ENCODE results near the gene TMPRSS3.

The TMPRSS3 gene

DNA sequence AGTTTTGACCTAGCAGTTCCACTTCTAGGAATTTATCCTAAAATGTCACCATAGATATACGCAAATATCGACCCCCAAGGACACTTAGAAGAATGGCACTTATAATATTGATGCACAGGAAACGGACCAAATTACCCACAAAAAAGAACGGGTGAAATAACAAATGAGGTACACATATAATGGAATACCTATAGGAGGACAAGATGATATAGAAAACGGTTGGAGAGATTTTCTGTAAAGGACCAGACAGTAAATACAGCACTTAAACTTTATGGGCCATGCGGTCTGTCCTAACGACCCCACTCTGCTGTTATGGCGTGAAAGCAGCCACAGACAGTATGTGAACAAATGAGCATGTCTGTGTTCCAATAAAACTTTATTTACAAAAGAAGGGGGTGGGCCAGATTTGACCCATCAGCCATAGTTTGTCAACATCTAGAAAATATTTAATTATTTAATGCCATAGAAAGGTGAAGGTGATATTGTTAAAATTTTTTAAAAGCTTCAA lies 2.4 kb downstream of the TMPRSS3 start:
- H3K4me3 ChIP-seq (ENCODE audit: low read depth, low read length): no peak overlapping the region
- TF ChIP-seq, protein P1, sequence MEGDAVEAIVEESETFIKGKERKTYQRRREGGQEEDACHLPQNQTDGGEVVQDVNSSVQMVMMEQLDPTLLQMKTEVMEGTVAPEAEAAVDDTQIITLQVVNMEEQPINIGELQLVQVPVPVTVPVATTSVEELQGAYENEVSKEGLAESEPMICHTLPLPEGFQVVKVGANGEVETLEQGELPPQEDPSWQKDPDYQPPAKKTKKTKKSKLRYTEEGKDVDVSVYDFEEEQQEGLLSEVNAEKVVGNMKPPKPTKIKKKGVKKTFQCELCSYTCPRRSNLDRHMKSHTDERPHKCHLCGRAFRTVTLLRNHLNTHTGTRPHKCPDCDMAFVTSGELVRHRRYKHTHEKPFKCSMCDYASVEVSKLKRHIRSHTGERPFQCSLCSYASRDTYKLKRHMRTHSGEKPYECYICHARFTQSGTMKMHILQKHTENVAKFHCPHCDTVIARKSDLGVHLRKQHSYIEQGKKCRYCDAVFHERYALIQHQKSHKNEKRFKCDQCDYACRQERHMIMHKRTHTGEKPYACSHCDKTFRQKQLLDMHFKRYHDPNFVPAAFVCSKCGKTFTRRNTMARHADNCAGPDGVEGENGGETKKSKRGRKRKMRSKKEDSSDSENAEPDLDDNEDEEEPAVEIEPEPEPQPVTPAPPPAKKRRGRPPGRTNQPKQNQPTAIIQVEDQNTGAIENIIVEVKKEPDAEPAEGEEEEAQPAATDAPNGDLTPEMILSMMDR (IDR thresholded peaks at IDR 0.05; ENCODE audit: low read depth, low read length): no peak

DNA sequence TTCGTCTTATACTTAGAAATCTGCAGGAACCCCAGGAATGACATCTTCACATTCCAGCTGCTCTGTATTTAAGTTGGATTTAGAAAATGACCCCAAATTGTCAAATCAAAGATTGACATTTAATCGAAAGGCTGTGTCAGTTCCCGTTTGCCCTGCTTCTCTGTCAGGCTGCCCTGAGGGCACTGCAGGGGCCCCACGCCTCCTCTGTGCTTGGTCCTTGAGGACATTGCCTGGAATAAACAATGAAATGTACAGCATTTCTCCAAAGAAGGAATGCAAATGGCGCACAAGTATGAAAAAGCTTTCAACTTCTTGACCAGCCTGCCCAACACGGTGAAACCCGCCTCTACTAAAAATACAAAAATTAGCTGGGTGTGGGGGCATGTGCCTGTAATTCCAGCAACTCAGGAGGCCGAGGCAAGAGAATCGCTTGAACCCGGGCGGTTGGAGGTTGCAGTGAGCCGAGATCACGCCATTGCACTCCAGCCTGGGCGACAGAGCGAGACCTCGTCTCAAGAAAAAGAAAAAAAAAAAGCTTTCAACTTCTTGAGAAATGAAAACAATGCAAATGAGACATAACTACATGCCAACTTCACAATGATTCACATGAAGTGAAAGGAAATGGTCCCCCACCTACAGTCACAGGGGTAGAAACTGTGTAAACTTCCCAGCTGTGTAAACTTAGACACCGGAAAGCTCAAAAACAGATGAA lies 3.0 kb downstream of the TMPRSS3 start:
- TF ChIP-seq, protein P1 (IDR thresholded peaks at IDR 0.05; ENCODE audit: low read depth, low read length): no peak
- H3K4me3 ChIP-seq (ENCODE audit: low read depth, low read length): no peak overlapping the region

DNA sequence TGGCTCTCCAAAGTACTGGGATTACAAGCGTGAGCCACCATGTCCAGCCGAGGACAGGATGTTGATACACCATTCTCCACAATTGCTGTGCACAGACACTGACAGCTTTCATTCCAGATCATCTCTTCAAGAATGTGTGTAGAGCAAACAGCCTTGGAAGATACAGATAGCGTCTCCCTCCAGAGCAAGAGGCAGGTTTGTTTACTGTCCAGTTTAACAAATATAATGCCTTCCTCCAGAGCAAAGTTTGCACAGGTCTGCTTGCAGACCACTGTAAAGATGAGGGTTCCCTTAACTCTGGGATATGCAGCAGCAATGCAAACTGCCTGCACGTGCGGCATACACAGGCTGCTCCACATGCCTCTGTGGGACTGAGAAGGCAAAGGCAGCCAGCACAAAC lies 4.6 kb downstream of the TMPRSS3 start:
- no peak overlapping the region for H3K4me3 ChIP-seq (ENCODE audit: low read depth, low read length)
- TF ChIP-seq, protein P1 (IDR thresholded peaks at IDR 0.05; ENCODE audit: low read depth, low read length): no peak

DNA sequence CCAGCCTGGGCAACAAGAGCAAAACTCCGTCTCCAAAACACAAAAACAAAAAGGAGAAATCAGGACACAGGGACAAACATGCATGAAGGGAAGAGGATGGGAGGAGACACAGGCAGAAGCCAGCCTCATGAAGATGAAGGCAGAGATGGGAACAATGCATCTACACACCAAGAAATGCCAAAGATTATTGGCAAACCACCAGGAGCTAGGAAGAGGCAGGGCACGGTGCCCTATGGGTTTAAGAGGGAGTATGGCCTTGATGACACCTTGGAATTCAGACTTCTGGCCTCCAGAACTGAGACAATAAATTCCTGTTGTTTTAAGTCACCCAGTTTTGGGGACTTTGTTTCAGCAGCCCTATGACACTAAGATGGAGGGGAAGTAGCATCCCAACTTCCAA lies 5.2 kb downstream of the TMPRSS3 start:
- no peak overlapping the region for H3K4me3 ChIP-seq (ENCODE audit: low read depth, low read length)
- TF ChIP-seq, protein P1 (IDR thresholded peaks at IDR 0.05; ENCODE audit: low read depth, low read length): no peak

DNA sequence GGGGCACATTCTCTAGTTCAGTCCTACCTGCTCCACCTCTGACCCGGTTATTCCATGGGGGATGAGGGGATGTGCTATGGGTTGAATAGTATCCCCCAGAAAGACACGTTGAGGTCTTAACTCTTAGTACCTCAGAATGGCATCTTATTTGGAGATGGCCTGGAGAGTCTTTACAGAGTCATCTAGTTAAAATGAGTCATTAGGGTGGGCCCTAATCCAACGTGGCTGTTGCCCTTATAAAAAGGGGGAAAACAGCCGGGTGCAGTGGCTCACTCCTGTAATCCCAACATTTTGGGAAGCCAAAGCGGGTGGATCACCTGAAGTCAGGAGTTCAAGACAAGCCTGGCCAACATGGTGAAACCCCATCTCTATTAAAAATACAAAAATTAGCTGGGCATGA lies 5.7 kb downstream of the TMPRSS3 start:
- H3K4me3 ChIP-seq (ENCODE audit: low read depth, low read length): no peak overlapping the region
- TF ChIP-seq, protein P1 (IDR thresholded peaks at IDR 0.05; ENCODE audit: low read depth, low read length): no peak

DNA sequence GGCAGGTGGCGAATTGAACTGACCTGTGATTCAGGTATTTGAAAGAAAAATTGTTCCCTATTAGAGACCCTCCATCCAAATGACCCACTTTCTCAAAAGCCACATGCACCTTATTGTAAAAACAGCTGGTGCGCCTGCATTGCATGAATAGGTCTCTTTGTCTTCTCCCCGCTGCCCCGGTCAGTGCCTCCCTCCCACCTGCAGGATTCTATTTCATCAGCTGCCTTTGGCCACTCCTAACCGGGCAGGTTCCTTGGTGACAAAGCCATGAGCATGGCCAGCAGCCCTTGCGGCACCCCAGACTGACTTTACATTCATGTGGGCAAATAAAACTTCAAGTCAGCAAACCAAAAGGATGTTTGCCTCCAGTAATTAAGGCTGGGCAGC lies 6.4 kb downstream of the TMPRSS3 start:
- TF ChIP-seq, protein P1 (IDR thresholded peaks at IDR 0.05; ENCODE audit: low read depth, low read length): no peak
- no peak overlapping the region for H3K4me3 ChIP-seq (ENCODE audit: low read depth, low read length)

DNA sequence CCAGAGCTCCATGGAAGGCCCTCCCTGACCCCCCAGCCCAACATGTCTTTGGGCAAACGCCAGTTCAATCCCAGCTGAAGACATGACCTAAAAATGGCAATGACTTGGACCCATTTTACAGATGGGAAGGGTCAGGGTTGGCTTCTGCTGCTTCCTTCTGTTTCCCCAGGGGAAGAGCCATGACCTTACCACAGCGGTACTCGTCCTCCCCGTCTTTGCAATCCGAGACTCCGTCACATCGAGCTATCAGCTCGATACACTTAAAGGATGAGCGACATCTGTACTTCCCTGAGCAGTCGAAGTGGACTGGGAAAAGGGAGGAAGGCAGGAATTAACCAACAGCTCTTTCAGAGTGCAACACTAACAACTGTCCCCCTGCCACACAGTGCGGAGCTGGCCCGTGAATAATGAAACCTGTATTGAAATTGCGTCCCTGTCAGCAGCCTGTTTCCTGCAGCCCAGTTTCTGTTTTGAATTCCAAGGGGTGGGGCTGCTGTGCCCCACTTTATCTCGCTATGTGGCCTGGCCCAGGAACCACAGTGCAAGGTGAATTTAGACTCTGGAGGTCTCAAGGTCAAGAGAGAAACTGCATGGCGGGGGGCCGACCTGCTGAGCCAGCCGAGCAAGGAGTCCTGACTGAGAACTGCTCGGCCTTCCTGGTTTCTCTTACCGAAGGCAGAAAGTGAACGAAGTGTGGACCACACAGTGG lies 7.0 kb downstream of the TMPRSS3 start:
- TF ChIP-seq, protein P1 (IDR thresholded peaks at IDR 0.05; ENCODE audit: low read depth, low read length): no peak
- no peak overlapping the region for H3K4me3 ChIP-seq (ENCODE audit: low read depth, low read length)

Data from WI38 (cell line).